ENCODE measurements around the gene KAT6B.

DNA sequence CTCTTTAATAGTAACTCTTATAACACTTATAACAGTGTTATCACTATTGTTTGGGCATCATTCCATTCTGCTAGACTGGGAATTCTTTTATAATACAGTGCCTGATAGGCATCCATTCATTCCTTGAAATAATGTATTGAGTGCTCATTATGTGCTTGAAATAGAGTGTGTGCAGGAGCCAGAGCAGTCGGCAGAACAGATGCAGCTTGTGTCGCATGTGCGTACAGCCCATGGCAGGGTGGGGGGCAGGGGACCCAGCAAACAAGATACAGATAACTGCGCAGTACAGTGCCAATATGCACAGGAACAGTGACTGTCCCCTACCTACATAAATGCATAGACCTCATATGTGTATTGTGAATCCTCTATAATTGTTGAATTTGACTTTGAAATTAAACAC, 99.3 kb downstream of the KAT6B start:
- TF ChIP-seq, protein P1, sequence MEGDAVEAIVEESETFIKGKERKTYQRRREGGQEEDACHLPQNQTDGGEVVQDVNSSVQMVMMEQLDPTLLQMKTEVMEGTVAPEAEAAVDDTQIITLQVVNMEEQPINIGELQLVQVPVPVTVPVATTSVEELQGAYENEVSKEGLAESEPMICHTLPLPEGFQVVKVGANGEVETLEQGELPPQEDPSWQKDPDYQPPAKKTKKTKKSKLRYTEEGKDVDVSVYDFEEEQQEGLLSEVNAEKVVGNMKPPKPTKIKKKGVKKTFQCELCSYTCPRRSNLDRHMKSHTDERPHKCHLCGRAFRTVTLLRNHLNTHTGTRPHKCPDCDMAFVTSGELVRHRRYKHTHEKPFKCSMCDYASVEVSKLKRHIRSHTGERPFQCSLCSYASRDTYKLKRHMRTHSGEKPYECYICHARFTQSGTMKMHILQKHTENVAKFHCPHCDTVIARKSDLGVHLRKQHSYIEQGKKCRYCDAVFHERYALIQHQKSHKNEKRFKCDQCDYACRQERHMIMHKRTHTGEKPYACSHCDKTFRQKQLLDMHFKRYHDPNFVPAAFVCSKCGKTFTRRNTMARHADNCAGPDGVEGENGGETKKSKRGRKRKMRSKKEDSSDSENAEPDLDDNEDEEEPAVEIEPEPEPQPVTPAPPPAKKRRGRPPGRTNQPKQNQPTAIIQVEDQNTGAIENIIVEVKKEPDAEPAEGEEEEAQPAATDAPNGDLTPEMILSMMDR (IDR thresholded peaks at IDR 0.05; ENCODE audit: insufficient read depth, low read depth, low read length): no peak
- no peak for TF ChIP-seq EZH2 (IDR thresholded peaks at IDR 0.05; ENCODE audit: insufficient read depth, low read length)

Data from astrocyte (in vitro differentiated cells and primary cell).